GM12875 (cell line): Measurements from ENCODE around the gene CNTLN.
"Not testable (repeated sequence)": the region's sequence is repeated elsewhere in the genome, so short reads cannot be mapped to it uniquely, and the experiment has no call there.

Experiments
- H3K4me3 ChIP-seq: one replicate; pipeline ENCODE4 v1.5.1; 2011; ENCODE audit warnings: low read depth, low read length, control low read depth
- TF ChIP-seq, protein P1 (sequence below): IDR thresholded peaks from 2 replicates; pipeline ENCODE4 v1.5.1; 2011; ENCODE audit warnings: low read depth, mild to moderate bottlenecking, control low read depth, inconsistent platforms, low read length, moderate library complexity, borderline replicate concordance; ENCODE audit not compliant: insufficient read depth

Gene CNTLN

DNA sequence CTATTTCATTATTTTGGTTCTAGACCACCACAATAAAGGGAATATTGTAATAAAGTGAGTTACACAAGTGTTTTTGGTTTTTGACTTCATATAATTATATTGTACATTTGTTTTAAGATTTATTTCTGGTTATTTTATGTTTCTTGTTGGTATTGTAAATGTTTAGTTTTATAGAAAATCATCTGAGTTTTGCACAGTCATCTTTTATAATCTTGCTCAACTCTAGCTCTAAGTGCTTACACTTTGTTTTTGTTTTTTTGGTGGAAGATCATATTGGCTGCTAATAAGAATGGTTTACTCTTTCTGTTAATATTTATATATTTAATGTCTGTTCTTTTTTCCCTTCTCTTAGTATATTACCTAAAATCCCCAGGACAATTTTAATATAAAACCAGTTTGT is 135.0 kb downstream of the CNTLN start:
- no peak overlapping the region for H3K4me3 ChIP-seq
- TF ChIP-seq, protein P1, sequence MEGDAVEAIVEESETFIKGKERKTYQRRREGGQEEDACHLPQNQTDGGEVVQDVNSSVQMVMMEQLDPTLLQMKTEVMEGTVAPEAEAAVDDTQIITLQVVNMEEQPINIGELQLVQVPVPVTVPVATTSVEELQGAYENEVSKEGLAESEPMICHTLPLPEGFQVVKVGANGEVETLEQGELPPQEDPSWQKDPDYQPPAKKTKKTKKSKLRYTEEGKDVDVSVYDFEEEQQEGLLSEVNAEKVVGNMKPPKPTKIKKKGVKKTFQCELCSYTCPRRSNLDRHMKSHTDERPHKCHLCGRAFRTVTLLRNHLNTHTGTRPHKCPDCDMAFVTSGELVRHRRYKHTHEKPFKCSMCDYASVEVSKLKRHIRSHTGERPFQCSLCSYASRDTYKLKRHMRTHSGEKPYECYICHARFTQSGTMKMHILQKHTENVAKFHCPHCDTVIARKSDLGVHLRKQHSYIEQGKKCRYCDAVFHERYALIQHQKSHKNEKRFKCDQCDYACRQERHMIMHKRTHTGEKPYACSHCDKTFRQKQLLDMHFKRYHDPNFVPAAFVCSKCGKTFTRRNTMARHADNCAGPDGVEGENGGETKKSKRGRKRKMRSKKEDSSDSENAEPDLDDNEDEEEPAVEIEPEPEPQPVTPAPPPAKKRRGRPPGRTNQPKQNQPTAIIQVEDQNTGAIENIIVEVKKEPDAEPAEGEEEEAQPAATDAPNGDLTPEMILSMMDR = no peak

DNA sequence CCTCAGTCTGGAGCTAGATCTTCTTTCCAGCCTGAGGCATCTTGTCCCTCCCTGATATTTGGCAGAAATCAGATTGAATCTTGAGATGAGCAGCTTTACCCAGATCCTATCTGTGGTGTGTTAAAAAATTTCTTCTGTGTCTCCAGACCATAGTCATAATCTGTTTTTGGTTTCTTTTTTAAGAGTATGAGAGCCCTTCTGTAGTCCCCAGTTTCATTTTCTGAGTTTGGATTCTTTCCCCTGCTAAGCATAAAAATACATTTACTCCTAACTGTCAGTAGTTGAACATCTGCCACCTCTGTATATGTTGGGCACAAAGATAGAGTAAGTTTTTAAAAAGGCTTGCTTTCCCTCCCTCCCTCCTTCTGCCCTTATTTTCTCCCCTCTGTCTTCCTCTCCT is 137.7 kb downstream of the CNTLN start:
- TF ChIP-seq, protein P1 = no peak
- H3K4me3 ChIP-seq = no peak overlapping the region

DNA sequence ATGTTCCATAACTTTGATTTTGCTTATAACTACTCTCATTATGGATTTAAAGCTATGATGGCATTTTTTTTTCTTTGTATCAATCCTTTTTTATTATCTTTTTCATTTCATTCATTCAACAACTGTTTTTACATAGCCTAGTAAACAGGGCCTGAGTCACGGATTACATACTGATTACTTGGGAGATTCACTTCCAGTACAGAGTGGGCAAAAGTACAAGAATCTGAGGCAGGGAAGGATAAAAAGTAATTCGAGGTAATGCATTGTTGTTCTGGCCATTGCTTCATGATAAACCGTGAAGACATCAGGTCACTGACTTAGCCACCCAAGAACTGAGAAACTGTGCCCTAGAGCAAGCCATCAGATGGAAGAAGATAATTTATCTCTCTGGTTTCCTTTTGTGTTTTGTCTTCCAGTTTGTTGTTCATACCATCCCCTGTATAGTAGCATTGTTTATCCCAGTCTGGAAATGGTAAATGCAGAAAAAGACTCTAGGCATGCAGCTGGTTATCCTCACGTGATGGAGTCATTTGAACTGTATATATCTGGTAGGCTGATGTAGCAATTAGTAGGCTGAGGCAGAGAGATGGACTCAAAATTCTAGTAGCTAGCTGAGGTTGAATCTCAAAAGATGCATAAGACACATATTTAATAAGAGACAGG is 145.6 kb downstream of the CNTLN start:
- TF ChIP-seq, protein P1 = no peak
- no peak overlapping the region for H3K4me3 ChIP-seq

GRCh38 chr9:17290673-17291072 is 155.8 kb downstream of the CNTLN start:
- not testable (repeated sequence) for H3K4me3 ChIP-seq

DNA sequence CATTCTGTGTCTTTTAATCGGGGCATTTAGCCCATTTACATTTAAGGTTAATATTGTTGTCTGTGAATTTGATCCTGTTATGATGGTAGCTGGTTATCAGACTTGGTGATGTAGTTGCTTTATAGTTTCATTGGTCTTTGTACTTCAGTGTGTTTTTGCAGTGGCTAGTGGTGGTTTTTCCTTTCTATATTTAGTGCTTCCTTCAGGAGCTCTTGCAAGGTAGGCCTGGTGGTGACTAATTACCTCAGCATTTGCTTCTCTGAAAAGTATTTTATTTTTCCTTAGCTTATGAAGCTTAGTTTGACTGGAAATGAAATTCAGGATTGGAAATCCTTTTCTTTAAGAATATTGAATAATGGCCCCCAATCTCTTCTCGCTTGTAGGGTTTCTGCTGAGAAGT is 156.9 kb downstream of the CNTLN start:
- TF ChIP-seq, protein P1 = no peak
- no peak overlapping the region for H3K4me3 ChIP-seq

DNA sequence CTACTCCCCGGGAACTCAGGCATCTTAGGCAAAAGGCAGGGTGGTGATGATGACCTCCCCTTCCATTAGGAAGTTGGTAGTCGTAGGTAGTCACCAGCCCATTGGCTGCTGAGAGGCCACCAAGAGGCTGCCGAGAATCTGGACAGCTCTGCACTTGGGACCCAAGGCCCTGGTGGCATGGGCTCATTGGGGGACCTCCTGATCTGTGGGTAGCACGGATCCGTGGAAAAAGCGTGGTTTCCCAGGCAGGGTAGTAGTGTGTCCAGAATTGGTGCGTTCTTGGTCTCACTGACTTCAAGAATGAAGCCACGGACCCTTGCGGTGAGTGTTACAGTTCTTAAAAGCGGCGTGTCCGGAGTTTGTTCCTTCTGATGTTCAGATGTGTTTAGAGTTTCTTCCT is 158.8 kb downstream of the CNTLN start:
- no peak overlapping the region for H3K4me3 ChIP-seq
- TF ChIP-seq, protein P1 = no peak

DNA sequence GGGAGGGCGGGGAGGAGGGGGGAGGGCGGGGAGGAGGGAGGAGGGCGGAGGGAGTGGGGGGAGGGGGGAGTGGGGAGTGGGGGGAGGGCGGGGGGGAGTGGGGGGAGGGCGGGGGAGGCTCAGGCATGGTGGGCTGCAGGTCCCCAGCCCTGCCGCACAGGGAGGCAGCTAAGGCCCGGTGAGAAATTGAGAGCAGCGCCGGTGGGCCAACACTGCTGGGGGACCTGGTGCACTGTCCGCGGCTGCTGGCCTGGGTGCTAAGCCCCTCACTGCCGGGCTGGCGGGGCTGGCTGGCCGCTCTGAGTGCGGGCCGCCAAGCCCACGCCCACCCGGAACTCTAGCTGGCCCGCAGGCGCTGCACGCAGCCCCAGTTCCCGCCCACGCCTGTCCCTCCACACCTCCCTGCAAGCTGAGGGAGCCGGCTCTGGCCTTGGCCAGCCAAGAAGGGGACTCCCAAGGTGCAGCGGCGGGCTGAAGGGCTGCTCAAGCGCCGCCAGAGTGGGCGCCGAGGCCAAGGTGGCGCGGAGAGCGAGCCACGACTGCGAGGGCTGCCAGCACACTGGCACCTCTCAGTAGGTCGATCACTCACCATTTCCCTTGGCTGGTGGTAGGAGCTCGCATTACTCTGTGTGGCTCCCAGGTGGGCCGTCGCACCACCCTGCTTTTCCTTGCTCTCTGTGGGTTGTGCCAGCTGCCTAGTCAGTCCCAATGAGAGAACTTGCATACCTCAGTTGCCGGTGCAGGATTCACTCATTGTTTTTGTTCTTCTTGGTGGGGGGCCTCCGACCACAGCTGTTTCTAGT is 160.2 kb downstream of the CNTLN start:
- no peak overlapping the region for H3K4me3 ChIP-seq
- TF ChIP-seq, protein P1 = no peak
